Measurements from ENCODE around the gene SPON1. TPM values are rescaled to one million over a fixed set of nuclear protein-coding genes. Genes with fewer than 3 reads are reported as not detected.
"Not testable (repeated sequence)": the region's sequence is repeated elsewhere in the genome, so short reads cannot be mapped to it uniquely, and the experiment has no call there.

SPON1 gene
- total RNA-seq, 1 donor from 2014 or later, result under 0.01 TPM

GRCh38 chr11:14240221-14240620, 277.7 kb downstream of the SPON1 start:
- DNase-seq (ENCODE audit: low read depth in 2 of 2), result no peak

DNA sequence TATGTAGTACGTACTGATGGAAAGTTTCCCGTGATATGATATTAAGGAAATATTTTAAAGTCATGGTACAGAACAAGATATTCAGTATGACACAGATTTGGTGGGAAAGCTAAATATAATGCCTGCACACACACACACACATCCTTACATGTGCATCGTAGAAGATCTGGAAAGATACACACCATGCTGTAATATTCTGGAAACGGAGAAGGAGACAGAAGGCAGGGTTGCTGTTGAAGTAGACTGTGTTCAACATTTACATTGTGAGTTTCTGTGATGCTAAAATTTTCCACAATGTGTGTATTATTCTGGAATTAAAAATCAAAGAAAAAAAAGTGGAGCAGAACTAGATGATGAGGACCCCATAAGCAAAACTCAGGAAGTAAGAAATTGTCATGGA, 278.4 kb downstream of the SPON1 start:
- no peak for DNase-seq (ENCODE audit: low read depth in 2 of 2)

DNA sequence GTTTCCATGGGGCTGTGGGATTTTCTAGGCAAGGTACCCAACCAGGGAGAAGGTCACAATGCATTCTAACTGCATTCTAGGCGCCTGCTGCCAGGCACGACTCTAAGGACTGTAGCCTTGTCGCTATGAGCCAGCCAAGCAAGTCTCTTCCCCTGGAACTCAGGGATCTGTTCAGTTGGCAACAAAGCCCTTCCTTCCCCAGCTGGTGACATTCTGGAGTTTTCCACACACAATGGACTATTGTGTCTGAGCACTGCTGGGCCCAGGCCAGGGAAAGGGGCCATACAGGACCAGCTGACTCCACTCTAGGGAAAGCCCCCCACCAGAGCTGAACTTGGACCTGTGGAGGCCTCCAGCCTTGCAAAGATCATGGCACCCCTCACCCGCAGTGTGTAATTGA, 279.7 kb downstream of the SPON1 start:
- peak; percentile 20 to 22 for DNase-seq (ENCODE audit: low read depth in 2 of 2)

- DNase-seq (ENCODE audit: low read depth in 2 of 2), result no peak
Observed at GRCh38 chr11:14242733-14243132, 280.2 kb downstream of the SPON1 start.

GRCh38 chr11:14244926-14245325, 282.4 kb downstream of the SPON1 start:
- DNase-seq (ENCODE audit: low read depth in 2 of 2), result no peak

- no peak for DNase-seq (ENCODE audit: low read depth in 2 of 2)
Observed at GRCh38 chr11:14245444-14245843, 282.9 kb downstream of the SPON1 start.

GRCh38 chr11:14248580-14248981, 286.1 kb downstream of the SPON1 start:
- no peak for DNase-seq (ENCODE audit: low read depth in 2 of 2)

DNA sequence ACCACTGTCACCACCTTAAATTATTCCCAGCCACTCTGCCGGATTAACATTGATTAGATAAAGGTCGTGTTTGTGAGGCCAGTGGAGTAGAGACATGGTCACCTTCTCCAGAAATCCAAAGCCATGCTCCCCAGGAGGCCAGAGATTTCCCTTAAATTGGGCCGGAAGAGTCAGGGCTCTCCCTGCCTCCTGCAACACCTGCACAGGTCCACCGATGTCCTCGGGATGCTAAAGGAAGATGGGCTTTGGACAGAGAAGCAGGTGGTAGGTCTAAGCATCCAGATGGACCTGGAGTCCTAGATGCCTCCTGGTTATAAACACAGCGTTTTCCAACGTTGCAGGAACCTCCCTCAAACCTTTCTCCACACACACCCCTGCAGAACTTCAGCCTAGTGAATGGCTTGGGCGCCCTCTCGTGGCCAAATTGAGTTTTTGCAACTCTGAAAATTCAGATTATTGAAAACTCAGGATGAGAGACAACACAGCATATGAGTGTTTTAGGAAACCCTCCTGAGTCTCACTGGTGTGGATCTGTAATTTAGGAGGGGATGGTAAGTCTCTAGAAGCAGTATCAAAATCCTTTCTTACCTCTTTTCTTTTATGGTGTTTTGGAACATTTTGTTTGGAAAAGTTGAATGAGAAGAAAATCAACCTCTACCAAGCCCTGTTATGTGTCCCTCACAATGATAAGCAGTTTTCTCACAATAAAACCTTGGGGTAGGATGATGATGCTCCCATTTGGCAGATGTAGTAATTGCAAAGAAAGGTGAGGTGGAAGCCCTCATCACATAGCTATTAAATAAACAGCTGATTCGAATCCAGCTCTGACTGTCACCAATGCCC, 286.8 kb downstream of the SPON1 start:
- peak; percentile 29 to 65 for DNase-seq (ENCODE audit: low read depth in 2 of 2)

DNA sequence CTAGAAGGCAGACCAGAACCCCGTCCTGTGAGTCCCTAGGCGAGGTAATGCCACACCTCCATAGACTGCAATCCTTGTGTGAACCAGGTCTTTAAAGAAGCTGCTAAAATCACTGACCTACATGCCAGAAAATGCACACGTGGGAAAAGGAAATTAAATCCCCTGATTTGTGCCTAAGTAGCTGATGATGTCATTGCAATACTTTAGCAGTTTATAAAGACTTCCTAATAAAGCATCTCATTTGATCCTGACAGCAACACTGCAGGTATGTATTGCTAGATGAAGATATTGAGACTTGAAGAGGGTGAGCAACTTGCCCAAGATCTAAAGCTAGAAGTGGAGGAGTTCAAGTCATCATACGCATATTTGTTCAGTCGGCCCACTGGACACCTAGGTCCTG, 289.2 kb downstream of the SPON1 start:
- DNase-seq (ENCODE audit: low read depth in 2 of 2), result no peak

DNA sequence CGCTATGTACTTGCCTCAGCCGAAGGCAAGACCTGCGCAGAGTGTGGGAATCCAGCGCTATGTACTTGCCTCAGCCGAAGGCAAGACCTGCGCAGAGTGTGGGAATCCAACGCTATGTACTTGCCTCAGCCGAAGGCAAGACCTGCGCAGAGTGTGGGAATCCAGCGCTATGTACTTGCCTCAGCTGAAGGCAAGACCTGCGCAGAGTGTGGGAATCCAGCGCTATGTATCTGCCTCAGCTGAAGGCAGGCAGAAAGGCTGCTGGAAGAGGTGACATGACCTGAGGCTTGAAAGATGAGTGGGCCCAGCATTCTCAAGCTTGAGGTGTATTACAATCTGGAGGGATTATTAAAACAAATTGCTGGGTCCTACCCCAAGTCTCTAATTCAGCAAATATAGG, 290.0 kb downstream of the SPON1 start:
- not testable (repeated sequence) for DNase-seq (ENCODE audit: low read depth in 2 of 2)

DNA sequence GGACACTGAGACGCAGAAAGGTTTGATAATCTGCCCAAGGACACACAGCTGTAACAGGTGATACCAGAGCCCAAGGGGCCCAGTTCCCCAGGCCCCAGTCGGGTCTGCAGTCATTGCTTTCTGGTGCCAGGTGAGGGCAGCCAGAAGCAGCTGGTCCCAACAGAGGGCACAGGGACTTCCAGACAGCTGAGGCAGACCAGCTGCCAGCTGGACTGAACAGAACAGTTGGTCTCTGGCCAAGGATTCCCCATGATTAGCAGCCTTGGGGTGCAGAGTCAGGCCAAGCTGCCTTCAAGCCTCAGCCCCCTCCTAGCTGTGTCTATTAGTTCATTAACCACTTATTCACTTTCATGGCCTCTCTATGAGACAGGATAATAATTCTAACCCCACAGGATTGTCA, 290.9 kb downstream of the SPON1 start:
- no peak for DNase-seq (ENCODE audit: low read depth in 2 of 2)

- DNase-seq (ENCODE audit: low read depth in 2 of 2), result no peak
Observed at GRCh38 chr11:14253840-14254239, 291.3 kb downstream of the SPON1 start.

GRCh38 chr11:14254533-14255237, 292.2 kb downstream of the SPON1 start:
- no peak for DNase-seq (ENCODE audit: low read depth in 2 of 2)

DNA sequence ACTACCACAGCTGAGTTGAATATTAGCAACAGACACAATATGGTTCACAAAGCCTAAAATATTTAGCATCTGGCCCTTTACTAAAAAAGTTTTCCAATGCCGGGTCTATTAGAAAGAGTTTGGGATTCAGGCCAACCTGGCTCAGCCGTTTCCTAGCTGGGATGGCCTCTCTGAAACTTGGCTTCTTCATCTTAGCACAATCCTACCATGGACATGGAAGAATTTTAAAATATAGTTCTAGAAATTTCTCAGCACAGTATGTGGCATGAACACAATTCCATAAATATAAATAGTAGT, 292.7 kb downstream of the SPON1 start:
- DNase-seq (ENCODE audit: low read depth in 2 of 2), result no peak

DNA sequence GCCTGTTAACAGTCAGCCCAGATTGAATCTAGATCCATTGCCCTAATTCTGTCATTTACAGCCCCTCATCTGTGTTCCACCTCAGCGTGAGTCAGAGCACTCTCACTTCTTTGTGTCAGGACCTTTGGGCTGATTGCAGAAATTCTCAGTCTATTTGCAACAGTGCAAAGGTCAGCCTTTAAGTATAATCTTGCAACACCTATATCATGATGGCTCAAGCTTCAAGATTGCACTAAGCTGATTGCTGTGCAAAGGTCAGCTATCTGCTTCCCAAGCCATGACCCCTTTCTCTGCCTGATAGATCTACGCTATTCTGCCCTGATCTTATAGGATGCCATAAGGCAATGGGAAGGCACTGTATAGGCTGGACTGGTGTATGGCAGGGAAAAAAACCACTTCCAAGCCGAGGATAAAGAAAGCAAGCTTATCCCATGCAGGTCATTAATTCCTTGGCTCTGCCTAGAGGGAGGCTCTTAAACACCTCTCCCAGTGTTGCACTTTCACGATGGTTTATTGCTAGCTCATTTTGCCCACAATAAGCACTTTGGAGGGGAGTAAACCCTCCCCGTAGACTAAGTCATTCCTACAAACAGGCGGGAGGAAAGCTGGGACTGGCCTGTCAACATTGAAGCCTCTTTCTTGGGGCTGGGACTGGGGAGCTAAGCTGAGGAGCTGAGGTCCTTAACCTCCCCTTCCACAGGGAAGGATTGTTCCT, 295.9 kb downstream of the SPON1 start:
- DNase-seq (ENCODE audit: low read depth in 2 of 2), result no peak

GRCh38 chr11:14259186-14259784, 296.8 kb downstream of the SPON1 start:
- no peak for DNase-seq (ENCODE audit: low read depth in 2 of 2)

DNA sequence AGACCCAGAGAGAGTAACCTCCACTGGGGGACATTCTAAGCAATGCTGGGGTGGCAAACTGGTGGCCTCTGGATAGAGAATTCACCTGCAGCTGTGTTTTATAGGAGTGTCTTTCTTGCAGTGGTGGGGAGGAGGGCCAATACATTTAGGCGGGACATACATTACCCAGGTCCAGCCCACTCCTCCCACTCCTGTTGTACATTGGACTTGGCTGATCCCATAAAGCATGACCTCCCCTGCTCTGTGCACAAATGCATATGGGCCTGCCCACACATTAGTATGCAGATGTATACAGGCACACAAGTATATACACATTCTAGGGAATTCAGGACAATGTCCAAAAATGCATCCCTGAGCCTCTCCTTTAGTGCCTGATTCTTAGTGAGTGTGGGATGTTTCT, 297.4 kb downstream of the SPON1 start:
- DNase-seq (ENCODE audit: low read depth in 2 of 2), result no peak

- no peak for DNase-seq (ENCODE audit: low read depth in 2 of 2)
Observed at GRCh38 chr11:14261066-14261465, 298.5 kb downstream of the SPON1 start.

GRCh38 chr11:14262271-14262846, 299.8 kb downstream of the SPON1 start:
- no peak for DNase-seq (ENCODE audit: low read depth in 2 of 2)

DNA sequence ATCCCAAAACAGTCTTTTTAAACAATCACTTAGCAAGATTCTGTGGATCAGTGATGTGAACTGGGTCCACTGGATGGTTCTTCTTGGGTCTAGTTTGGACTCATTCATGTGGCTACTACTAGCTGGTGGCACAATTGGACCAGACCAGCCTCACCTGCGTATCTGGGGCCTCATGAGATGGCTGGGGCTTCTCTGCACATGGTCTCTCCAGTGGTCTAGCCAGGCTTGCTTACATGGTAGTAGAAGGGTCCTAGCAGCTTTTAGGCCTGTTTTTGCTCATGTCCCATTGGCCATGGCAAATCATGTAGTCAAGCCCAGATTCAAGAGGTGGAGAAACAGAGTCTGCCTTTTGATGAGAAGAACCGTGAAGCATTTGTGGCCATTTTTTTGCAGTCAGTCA, 302.4 kb downstream of the SPON1 start:
- DNase-seq (ENCODE audit: low read depth in 2 of 2), result no peak

GRCh38 chr11:14266622-14267021, 304.1 kb downstream of the SPON1 start:
- DNase-seq (ENCODE audit: low read depth in 2 of 2), result no peak

All from dermis microvascular lymphatic vessel endothelial cell (primary cell).